Prostate gland (tissue), 2 donors: ENCODE measurements around the gene PLK1. TPM values are rescaled to one million over a fixed set of nuclear protein-coding genes. Genes with fewer than 3 reads are reported as not detected.

Experiments
- DNase-seq: peaks from one replicate; pipeline ENCODE4 v3.0.0-alpha.2; 2019; ENCODE audit warnings: low spot score
- H3K27ac ChIP-seq, 2 donors: fragments of 200-600 bp; sonication (generic); 2 replicates each; pipeline ENCODE4 v1.5.1; 2017 to 2019
- H3K27me3 ChIP-seq: fragments of 200-600 bp; sonication (generic); replicated peaks from 2 replicates; pipeline ENCODE4 v1.5.1; 2019; ENCODE audit not compliant: insufficient read depth
- H3K36me3 ChIP-seq, 2 donors: fragments of 200-600 bp; sonication (generic); 1 replicate in 1 of 2; 2 replicates in 1 of 2; pipeline versions ENCODE4 v1.5.1 to v1.8.1; 2017 to 2019
- H3K4me1 ChIP-seq: fragments of 200-600 bp; sonication (generic); replicated peaks from 2 replicates; pipeline ENCODE4 v1.5.1; 2019
- H3K4me3 ChIP-seq, 2 donors: fragments of 200-600 bp; sonication (generic); 2 replicates each; pipeline ENCODE4 v1.5.1; 2017 to 2019
- H3K9me3 ChIP-seq: fragments of 200-600 bp; sonication (generic); 2 replicates; pipeline ENCODE4 v1.5.1; 2017
- POLR2A ChIP-seq: fragments of 450-650 bp; IDR thresholded peaks from one replicate; pipeline ENCODE4 v1.6.1; 2016; ENCODE audit warnings: antibody characterized with exemption, mild to moderate bottlenecking
- POLR2AphosphoS5 ChIP-seq: sonication (generic); formaldehyde crosslinking; IDR thresholded peaks from one replicate; pipeline ENCODE4 v1.6.1; 2017; ENCODE audit warnings: antibody characterized with exemption
- WGBS: methylation state at CpG from one replicate; pipeline ENCODE4 v1.1.5; 2018; 5-methylcytosine and 5-hydroxymethylcytosine counted together
- intact Hi-C: fragments of 100-400 bp; cut with DNase I; formaldehyde crosslinking; loops from one replicate; pipeline ENCODE4 v1.14.2; 2022
- total RNA-seq, 2 donors: library from RNA; depleted of rRNA; stranded (reverse); fragments of >200 nt; gene quantifications; one replicate each; pipeline ENCODE4 v1.1.0, GENCODE V29; 2016
- TF ChIP-seq, protein P1 (sequence below), 4 experiments: fragments of 200-600 bp in 2 of 4; fragments of 450-650 bp in 2 of 4; sonication (generic) in 2 of 4; IDR thresholded peaks; 1 replicate in 3 of 4; 2 replicates in 1 of 4; pipeline ENCODE4 v1.5.1; 2016 to 2019; ENCODE audit warnings: antibody characterized with exemption in 4 of 4, mild to moderate bottlenecking in 2 of 4, moderate library complexity in 2 of 4

The PLK1 gene
- total RNA-seq, 2 donors from 2014 or later, result 2.6 to 8.7 TPM

DNA sequence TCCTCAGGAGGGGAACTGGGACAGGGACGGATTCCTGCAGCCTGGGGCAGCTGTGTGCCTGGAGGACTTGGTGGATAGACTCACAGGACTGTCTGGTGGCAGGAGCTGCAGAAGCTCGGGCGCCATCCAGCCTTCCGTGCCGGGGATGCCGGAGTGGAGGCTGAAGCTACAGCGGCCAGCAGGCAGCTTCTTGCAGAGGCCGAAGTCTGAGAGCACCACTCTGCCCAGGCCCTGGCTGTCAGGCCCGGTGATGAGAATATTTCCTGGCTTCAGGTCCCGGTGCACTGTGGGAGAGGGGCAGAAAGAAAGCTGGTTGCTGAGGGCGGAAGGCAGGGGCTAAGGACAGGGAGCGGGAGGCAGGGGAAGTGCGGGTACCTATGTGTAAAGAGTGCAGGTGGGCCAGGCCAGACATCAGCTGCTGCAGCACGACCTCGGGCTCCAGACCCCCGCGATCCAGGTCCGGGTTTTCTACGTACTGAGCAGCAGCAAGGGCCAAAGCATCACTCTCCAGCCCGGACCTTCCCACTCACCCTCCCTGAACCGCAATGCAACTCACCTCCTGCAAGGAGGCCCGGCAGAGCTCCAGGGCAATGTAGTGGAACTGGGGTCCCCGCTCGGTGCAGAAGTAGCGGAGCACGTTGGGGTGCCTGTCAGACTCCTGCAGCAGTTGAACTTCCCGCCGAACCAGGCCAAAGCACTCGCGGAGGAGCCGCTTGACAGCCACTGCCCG is 16.1 kb downstream of the PLK1 start:
- H3K27ac ChIP-seq, result no peak overlapping the region
- no peaks in the 10 kb centered on the region for H3K9me3 ChIP-seq
- TF ChIP-seq, protein P1, sequence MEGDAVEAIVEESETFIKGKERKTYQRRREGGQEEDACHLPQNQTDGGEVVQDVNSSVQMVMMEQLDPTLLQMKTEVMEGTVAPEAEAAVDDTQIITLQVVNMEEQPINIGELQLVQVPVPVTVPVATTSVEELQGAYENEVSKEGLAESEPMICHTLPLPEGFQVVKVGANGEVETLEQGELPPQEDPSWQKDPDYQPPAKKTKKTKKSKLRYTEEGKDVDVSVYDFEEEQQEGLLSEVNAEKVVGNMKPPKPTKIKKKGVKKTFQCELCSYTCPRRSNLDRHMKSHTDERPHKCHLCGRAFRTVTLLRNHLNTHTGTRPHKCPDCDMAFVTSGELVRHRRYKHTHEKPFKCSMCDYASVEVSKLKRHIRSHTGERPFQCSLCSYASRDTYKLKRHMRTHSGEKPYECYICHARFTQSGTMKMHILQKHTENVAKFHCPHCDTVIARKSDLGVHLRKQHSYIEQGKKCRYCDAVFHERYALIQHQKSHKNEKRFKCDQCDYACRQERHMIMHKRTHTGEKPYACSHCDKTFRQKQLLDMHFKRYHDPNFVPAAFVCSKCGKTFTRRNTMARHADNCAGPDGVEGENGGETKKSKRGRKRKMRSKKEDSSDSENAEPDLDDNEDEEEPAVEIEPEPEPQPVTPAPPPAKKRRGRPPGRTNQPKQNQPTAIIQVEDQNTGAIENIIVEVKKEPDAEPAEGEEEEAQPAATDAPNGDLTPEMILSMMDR (IDR thresholded peaks at IDR 0.05), result no peak
- TF ChIP-seq POLR2A (no peak), POLR2AphosphoS5 (no peak)
- no peaks in the 10 kb centered on the region for H3K27me3 ChIP-seq
- peaks cover 0 to 5% of the 10 kb centered on the region in 2 donors for H3K36me3 ChIP-seq
- WGBS, result 18% methylated on average over 29 of the region's 32 CpGs
- intact Hi-C loops, result no loop called here
- H3K4me3 ChIP-seq, result no peak overlapping the region
- DNase-seq, result no peak
- H3K4me1 ChIP-seq, result no peaks in the 10 kb centered on the region

DNA sequence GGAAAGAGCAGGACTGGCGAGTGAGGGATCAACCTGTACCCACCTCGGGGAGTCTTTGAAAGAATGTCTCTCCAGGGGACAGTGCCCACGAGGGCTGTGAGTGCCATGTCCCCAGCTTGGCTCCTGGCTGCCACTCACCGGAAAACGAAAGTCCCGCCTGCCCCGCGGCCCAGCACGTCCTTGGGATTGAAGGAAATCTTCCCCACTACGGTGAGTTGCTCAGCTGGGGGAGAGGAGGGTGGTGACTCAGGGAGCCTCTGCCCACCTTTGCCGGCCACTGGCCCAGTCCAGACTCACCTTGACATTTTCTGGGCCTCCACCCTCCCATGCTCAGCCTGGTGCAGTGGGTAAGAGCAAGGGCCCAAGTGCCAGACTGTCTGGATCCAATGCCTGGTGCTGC is 17.1 kb downstream of the PLK1 start:
- Histone ChIP-seq H3K36me3 (no peaks in the 10 kb centered on the region), H3K9me3 (no peaks in the 10 kb centered on the region), H3K27ac (no peak overlapping the region), H3K4me3 (no peak overlapping the region), H3K4me1 (no peaks in the 10 kb centered on the region), H3K27me3 (no peaks in the 10 kb centered on the region)
- DNase-seq, result no peak
- TF ChIP-seq POLR2A, result no peak
- TF ChIP-seq, protein P1 (IDR thresholded peaks at IDR 0.05), result no peak
- 88% methylated on average over 11 of the region's 11 CpGs for WGBS
- intact Hi-C loops, result no loop called here

DNA sequence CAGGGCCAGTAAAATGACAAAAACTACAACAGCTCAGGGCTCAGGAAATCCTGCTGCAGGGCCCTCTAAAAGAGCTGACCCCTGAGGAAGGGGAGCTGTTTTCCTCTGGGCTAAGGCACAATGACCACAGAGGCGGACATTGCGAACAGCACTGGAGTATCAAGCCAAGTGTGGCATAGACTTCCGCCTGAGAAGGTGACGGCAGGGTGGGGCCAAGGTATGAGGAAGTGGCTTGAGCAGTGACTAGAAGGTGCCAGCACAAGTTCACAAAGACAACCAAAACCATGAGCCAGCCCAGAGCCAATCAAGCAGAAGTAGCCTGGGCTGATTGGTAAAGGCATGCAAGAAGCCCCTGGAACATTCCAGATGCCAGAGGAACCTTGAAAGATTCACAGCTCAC is 20.4 kb downstream of the PLK1 start:
- DNase-seq, result no peak
- H3K4me3 ChIP-seq, result no peak overlapping the region
- H3K36me3 ChIP-seq, result no peaks in the 10 kb centered on the region
- intact Hi-C loops, result no loop called here
- WGBS, result 65% methylated on average over 4 of the region's 4 CpGs
- TF ChIP-seq POLR2A, result no peak
- no peak for TF ChIP-seq POLR2AphosphoS5
- no peaks in the 10 kb centered on the region for H3K4me1 ChIP-seq
- no peaks in the 10 kb centered on the region for H3K27me3 ChIP-seq
- H3K27ac ChIP-seq, result no peak overlapping the region
- H3K9me3 ChIP-seq, result no peaks in the 10 kb centered on the region

DNA sequence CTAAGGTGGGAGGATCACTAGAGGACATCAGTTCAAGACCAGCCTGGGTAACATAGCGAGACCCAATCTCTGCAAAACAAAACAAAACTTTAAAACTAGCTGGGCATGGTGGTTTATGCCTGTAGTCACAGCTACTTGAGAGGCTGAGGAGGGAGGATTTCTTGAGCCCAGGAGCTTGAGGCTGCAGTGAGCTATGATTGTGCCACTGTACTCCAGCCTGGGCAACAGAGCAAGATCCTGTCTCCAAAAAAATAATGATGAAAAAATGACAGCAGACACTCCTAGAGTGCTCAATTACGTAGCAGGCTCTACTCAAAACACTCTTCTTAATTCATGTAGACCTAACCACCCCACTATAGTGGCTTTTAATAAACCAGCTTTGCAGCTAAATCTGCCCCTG is 21.4 kb downstream of the PLK1 start:
- no peaks in the 10 kb centered on the region for H3K36me3 ChIP-seq
- intact Hi-C loops, result no loop called here
- H3K9me3 ChIP-seq, result no peaks in the 10 kb centered on the region
- 87% methylated on average over 2 of the region's 2 CpGs for WGBS
- no peak for DNase-seq
- no peaks in the 10 kb centered on the region for H3K27me3 ChIP-seq
- H3K4me1 ChIP-seq, result no peaks in the 10 kb centered on the region
- H3K4me3 ChIP-seq, result no peak overlapping the region
- H3K27ac ChIP-seq, result no peak overlapping the region
- TF ChIP-seq POLR2A (no peak), POLR2AphosphoS5 (no peak)
- TF ChIP-seq, protein P1 (IDR thresholded peaks at IDR 0.05), result no peak

DNA sequence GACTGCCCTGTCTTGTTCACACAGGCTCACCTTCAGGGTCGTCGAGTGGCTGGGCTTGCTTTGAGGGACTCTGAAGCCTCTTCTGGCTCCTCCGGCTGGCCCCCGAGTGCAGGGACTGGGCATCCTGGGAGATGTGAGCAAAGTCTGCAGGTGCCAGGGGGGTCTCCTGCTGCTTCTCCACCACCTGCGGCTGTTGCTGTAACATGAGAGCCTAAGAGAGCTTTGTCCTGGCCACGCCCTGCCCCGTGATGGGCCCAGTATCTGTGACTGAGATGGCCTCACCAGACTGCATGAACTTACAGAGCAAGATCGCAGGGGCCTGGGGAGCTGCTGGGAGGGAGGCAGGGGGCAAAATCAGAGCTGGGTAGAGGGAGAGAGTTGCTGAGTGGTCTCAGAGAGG is 21.8 kb downstream of the PLK1 start:
- no peaks in the 10 kb centered on the region for H3K27me3 ChIP-seq
- no peaks in the 10 kb centered on the region for H3K36me3 ChIP-seq
- H3K9me3 ChIP-seq, result no peaks in the 10 kb centered on the region
- TF ChIP-seq, protein P1 (IDR thresholded peaks at IDR 0.05), result no peak
- TF ChIP-seq POLR2A, result no peak
- no peak for TF ChIP-seq POLR2AphosphoS5
- no peaks in the 10 kb centered on the region for H3K4me1 ChIP-seq
- intact Hi-C loops, result no loop called here
- H3K27ac ChIP-seq, result no peak overlapping the region
- 16% methylated on average over 8 of the region's 8 CpGs for WGBS
- no peak for DNase-seq
- no peak overlapping the region for H3K4me3 ChIP-seq
